Common myeloid progenitor, CD34-positive (primary cell): ENCODE measurements around the gene SCN1A.

Experiments
- CTCF ChIA-PET: fragments of 350-600 bp; sonication (Branson Sonifier 250); formaldehyde crosslinking; loops from one replicate; lab custom pipeline; 2021; ENCODE audit warnings: antibody characterized with exemption; lab: Charles Lee
- POLR2A ChIA-PET: fragments of 350-600 bp; sonication (Branson Sonifier 250); formaldehyde crosslinking; loops from one replicate; lab custom pipeline; 2021; ENCODE audit warnings: antibody characterized with exemption; lab: Charles Lee
- DNase-seq, 3 donors: peaks; one replicate each; pipeline versions ENCODE4 v3.0.0 to v3.0.0-alpha.2; 2013
- H3K27ac ChIP-seq, 2 experiments: 1 replicate in 1 of 2; 2 replicates in 1 of 2; pipeline ENCODE4 v1.7.0; 2013; ENCODE audit warnings: inconsistent platforms in 2 of 2, low read length in 2 of 2, mild to moderate bottlenecking in 2 of 2, low read depth in 1 of 2, moderate library complexity in 1 of 2; ENCODE audit not compliant: severe bottlenecking in 2 of 2, insufficient read depth in 1 of 2, poor library complexity in 1 of 2
- H3K27me3 ChIP-seq, 5 experiments: replicated peaks in 2 of 5; 1 replicate in 3 of 5; 2 replicates in 2 of 5; pipeline versions ENCODE4 v1.6.1 to v1.7.0; 2013; ENCODE audit warnings: low read length in 4 of 5, mild to moderate bottlenecking in 2 of 5, moderate library complexity in 2 of 5, inconsistent platforms in 1 of 5; ENCODE audit not compliant: insufficient read depth in 5 of 5, control insufficient read depth in 4 of 5
- H3K36me3 ChIP-seq, 4 experiments: 1 replicate in 2 of 4; 2 replicates in 2 of 4; pipeline versions ENCODE4 v1.6.1 to v1.7.0; 2013; ENCODE audit warnings: low read length in 3 of 4, control low read depth in 1 of 4, mild to moderate bottlenecking in 1 of 4; ENCODE audit not compliant: control insufficient read depth in 4 of 4, insufficient read depth in 4 of 4
- H3K4me1 ChIP-seq, 4 experiments: 1 replicate in 3 of 4; 2 replicates in 1 of 4; pipeline versions ENCODE4 v1.6.1 to v1.7.1; 2013; ENCODE audit warnings: low read length in 3 of 4, mild to moderate bottlenecking in 3 of 4, control low read depth in 1 of 4, inconsistent platforms in 1 of 4, moderate library complexity in 1 of 4; ENCODE audit not compliant: control insufficient read depth in 4 of 4, insufficient read depth in 4 of 4; ENCODE audit errors: control extremely low read depth in 1 of 4
- H3K4me3 ChIP-seq, 7 experiments: 1 replicate in 4 of 7; 2 replicates in 3 of 7; pipeline versions ENCODE4 v1.5.1 to v1.7.0; 2013; ENCODE audit warnings: mild to moderate bottlenecking in 7 of 7, low read length in 6 of 7, moderate library complexity in 6 of 7, inconsistent platforms in 2 of 7, low read depth in 2 of 7, control low read depth in 1 of 7; ENCODE audit not compliant: insufficient read depth in 4 of 7, control insufficient read depth in 1 of 7; ENCODE audit errors: extremely low read depth in 1 of 7
- H3K9me3 ChIP-seq, 5 experiments: 1 replicate in 4 of 5; 2 replicates in 1 of 5; pipeline versions ENCODE4 v1.6.1 to v1.7.1; 2013; ENCODE audit warnings: low read length in 4 of 5, mild to moderate bottlenecking in 2 of 5, inconsistent platforms in 1 of 5, low read depth in 1 of 5, moderate library complexity in 1 of 5; ENCODE audit not compliant: control insufficient read depth in 4 of 5, insufficient read depth in 2 of 5; ENCODE audit errors: control extremely low read depth in 1 of 5
- WGBS: methylation state at CpG from one replicate; pipeline ENCODE4 v1.1.5; 2013; ENCODE audit not compliant: insufficient coverage; 5-methylcytosine and 5-hydroxymethylcytosine counted together

SCN1A gene

DNA sequence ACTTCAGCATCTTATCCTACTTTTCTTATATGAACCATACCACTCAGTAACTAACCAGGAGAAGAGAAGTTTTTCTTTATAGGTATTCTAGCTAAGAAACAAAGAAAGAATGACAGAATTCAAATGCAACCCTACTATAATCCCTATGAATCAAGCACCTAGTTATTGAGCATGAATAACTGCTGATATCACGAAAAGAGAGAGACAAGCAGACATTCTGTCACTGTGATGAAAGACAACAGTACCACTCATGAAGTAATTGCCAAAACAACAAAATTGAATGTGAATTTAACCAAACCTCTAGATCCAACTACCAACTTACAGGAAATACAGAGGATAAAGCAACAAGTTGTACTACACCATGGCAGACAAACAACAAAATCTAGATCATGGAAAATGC, 189.6 kb downstream of the SCN1A start:
- Histone ChIP-seq H3K4me1 (no peaks in the 10 kb centered on the region), H3K27ac (no peak overlapping the region), H3K9me3 (no peaks in the 10 kb centered on the region), H3K4me3 (no peak overlapping the region), H3K36me3 (peaks cover 25 to 63% (median 45%) of the 10 kb centered on the region in 4 experiments), H3K27me3 (no peaks in the 10 kb centered on the region)
- POLR2A ChIA-PET, result no interaction called here
- DNase-seq, result no peak
- 100% methylated on average over 1 of the region's 1 CpG for WGBS
- CTCF ChIA-PET, result interaction anchor here (0.7 kb wide), 1 partner anchor 35 kb away, joined by 3 read pairs; no protein-coding TSS in a partner anchor
